Measurements from ENCODE around the gene GIMAP8.

GIMAP8 gene

DNA sequence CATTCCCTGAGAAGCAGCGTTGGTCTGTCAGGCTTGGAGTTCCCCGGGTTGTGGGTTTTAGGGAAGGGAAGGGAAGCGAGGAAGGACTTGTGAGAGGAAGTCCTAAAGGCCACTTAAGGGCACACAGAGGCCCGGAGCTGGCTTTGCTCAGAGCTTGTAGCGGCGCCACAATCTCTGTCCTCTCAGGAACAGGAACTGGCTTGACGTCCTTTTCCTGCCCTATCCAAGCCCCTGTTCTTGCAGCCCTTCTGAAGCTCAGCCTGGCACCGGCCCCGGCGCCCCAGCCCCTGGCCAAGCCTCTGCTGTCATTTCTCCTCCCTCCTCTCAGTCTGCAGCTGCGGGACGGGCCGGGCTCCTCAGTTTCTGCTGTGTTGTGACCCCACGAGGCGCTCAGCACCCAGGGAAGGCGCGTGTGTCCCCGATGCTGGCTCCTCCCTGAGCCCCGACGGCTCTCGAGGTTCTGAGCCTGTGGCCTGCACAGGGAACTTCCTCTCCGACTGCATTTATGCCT is at the start of gene GIMAP8:
TSS of gene GIMAP8 (plus strand) at position 140 of the 511 bp plus-strand sequence. CDS start 16,069 bp downstream, outside the sequence.
- peak; percentile 62 to 66 for DNase-seq

DNA sequence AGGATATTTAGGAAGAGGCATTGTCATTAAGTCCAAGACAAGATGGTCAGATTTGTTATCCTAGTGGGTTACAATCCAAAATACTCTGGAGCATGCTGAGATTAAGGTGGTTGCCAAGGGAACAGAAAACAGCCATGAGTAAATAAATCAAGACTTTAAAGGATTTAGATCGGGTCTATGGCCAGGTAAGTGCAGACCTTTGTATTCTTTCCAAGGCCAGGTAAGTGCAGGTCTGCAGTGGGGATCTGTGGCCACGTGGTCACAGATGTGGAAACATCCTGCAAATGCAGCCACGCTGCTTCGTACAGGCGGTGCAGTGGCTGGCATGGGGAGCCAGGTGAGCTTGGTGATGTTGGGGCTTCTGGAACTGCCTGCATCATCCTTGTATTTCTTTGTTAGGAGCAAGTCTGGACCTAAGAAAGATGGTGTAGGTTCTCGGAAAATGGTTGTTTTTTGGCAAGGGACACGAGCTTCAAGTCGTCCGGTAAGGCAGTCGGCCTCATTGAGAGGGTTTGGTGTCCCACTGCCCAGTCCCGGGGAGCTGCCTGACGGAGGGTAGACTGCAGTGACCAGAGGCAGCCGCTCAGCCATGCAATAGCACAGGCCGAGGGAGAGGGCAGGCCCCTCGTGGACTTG is 49.5 kb upstream of the GIMAP8 start:
- no peak for DNase-seq

DNA sequence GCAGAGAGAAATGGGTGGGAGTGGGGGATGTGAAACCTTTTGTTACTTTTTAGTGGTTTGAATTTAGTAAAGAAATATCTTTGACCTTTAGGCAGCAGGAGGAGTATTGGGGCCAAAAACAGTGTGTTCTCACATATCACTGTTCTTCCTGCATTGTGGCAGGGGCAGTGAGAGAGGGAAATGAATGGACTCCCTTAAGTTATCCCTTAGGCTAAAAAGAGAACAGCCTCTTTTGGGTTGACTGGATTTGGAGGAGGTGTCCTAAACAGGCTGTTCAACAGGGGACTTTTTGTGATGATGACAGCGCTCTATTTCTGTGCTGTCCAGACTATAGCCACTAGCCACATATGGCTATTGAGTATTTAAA is 49.0 kb upstream of the GIMAP8 start:
- DNase-seq: no peak

DNA sequence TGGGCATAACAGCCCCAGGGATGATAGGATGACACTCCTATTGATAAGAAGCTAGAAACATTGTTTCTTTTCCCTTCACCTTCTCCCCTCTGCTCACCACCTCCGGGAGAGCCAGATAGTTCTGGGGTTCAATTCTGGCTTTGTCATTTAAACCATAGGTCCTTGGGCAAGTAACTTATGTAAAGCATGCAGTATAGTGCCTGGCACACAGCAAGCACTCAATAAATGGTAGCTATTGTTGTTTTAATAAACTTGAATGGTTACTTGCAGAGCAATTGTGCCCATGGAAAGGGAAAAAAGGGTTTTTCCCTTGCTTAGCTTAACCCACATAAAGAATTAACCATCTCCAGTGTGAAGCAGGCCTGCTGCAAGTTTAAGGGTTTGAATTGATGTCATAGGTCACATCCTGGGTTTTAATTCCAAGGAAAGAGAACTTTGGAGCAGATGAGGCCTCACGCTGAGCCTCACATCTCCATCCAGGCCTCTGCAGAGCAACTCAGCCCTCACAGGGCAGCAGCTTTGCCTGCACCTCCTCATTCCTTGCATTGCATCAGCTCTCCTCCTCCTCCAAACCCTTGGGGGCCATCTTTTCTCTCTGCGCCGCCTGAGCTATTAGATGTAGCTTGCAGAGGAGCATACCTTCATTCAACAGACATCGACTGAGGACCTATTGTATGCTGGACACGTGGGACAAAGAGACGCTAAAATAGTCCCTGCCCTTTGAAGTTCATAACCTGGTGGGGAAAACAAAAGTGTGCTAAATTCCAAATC is 48.4 kb upstream of the GIMAP8 start:
- DNase-seq: no peak

DNA sequence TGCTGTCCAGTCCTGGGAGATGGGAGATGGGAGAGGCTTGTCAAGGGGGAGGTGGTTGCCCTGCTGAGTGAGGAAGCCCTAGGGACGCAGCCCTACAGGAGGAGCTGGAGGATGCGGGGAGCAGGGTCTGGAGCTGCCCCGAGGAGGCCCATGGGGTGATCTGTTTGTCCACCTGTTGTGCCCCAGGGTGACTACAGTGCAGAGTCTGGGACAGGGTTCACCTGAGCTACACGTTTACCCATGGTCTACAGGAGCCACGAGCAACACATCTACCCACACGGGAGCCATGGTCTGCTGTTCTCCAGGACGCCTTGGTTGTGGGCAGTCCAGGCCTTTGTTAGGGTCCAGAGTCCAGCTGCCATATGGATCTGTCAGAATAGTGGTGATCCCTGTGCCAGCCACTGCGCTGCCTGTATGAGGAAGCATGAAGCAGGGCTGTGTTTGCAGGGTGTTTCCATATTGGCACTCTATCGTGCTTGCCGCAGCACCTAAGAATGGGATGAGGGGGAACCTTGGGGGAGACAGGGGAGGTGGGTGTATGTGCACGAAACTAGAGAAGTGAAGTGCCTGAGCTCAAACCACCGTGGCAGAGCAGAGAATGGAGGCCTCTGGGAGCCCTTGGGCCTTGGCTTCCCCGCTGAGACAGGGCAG is 47.6 kb upstream of the GIMAP8 start:
- no peak for DNase-seq

DNA sequence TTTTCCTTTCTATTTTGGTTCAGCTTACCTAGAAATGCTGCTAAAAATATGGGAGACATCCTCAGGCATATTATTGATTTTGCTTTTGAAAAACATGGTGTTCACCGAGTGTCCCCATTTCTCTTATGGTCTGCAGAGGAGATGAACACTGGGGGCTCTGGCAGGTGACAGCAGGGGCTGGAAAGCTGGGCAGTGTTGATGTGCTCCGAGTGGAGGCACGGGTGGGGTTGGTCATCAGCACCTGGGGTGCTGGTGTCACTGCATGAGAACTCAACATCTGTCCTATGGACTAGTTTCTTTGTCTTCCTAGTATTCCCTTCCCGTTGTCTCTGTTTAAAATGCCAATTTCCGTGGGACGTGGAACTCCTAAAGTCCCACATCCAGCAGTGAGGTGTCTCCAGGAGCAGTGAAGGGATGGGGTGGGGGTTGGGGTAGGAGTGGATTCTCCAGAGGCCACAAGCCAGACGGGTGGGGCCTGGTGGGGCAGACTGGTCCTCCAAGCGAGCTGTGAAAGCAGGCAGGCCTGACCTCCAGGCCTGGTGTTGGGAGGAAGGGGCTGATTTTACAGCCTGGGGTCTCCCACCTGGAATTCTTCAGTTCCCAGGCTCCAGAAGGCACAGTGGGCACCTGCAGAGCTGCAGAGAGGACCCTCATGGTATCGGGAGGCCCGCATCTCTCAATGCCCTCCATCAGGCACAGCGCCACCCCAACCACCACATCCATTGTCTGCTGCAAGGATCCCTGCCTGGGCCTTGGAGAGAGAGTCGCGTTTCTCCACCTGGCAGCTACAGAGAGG is 46.9 kb upstream of the GIMAP8 start:
- DNase-seq: no peak

DNA sequence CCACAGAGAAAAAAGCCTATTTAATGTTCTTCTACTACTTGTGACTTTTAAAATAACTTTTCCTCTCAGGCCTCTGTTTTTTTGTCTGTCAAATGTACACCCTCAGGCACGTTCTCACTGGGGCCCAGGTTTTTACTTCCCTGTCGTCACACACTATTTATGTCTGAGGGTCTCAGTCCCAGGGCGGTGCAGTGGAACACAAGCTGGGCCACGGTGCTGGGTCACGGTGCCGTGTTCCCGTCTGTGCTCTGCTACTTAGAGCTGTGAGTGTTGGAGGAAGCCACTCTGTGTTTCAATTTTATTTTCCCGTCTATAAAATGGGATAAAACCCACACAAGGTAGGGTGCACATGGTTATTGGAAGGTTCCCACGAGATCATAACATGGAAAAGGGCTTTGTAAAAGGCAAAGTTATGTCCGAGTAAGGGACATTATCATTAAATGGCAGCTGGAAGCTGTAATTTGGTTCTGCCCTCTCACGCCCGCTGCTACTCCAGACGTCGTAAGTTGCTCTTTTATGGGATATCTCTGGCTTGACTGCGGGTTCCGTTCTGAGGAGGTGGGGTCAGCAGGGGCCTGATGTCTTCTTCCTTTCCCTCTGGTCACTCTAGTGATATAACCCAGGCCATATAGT is 46.1 kb upstream of the GIMAP8 start:
- no peak for DNase-seq

DNA sequence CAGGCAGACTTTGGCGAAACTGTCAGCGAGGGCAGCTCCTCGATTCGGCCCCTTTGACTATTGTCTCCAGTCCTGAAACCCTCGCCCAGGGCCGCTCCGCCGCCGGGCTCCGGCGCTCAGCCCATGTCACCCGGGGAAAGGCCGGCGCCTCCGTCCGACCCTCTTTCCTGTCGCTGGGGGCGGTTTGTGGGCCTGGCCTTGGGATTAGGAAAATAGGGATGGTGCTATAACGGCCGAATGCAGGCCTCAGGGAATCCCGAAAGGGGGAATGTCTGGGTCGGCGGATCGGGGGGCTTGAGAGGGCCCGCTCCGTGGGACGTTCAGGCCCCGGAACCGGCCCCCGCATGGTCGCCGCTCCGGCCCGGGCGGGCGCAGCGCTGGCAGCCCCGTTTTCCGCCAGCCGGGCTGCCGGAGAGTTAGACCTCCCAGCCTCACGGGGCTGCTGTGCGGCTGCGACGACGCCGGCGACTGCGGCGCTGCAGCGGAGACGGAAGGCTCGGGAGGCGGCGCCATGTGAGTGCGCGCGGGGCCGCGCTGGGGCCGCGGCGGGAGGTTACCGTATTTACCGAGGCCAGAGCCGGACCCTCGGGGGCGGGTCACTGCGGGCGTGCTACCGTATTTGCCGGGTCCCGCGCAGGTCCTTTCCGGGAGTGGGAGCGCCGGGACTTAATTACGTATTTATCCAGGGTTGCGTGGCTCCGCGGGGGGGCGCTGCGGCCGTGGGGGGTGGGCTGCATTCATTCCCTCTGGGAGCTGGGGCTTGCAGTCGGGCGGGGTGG is 45.4 kb upstream of the GIMAP8 start:
- peak; percentile 75 to 83 for DNase-seq

DNA sequence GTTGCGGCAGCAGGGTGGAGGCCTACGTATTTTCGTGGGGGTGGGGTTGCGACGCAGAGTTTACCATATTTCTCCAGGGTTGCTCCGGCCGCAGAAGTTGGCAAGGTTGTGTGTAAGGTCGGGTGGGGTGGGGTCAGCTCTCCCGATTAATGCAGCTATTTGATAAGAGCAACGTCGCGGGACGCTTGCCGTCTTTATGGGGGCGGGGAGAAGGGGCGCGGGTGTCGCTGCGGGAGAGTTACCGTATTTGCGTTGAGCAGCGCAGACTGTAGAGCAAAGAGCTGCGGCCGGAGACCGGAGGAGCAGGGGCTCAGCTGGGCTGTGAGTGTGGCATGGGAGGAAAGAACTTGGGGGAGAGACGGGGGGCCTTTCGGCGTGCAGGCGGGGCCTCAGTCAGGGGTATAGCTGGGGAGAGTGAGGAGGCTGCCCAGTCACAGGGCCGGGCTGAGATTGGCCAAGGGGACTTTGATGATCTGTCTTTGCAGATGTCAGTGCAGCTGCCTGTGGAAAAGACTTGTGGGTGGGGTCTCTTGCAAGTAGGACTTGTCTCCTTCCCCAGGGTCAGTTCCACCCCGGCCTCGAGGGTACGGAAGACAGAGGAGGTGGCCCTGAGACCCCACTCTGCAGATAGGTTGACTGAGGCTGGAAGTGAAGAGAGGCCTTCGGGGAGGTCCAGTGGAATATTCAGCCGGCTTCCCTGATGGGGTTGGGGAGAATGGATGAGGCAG is 44.7 kb upstream of the GIMAP8 start:
- peak in 1 of 2 experiments; percentile 49 for DNase-seq

DNA sequence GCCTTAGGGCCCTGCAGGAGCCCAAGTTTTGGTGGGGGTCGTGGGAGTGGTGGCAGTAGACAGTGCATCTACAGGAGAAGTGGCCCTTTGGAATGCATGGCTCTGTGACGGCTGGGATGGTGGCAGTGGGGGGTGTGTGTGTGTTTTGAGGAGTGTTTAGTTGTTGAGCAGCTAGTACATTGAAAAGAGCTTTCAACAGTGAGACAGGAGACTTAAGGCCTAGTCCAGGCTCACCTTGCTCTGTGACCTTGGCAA is 44.2 kb upstream of the GIMAP8 start:
- DNase-seq: peak in 1 of 2 experiments; percentile 11

DNA sequence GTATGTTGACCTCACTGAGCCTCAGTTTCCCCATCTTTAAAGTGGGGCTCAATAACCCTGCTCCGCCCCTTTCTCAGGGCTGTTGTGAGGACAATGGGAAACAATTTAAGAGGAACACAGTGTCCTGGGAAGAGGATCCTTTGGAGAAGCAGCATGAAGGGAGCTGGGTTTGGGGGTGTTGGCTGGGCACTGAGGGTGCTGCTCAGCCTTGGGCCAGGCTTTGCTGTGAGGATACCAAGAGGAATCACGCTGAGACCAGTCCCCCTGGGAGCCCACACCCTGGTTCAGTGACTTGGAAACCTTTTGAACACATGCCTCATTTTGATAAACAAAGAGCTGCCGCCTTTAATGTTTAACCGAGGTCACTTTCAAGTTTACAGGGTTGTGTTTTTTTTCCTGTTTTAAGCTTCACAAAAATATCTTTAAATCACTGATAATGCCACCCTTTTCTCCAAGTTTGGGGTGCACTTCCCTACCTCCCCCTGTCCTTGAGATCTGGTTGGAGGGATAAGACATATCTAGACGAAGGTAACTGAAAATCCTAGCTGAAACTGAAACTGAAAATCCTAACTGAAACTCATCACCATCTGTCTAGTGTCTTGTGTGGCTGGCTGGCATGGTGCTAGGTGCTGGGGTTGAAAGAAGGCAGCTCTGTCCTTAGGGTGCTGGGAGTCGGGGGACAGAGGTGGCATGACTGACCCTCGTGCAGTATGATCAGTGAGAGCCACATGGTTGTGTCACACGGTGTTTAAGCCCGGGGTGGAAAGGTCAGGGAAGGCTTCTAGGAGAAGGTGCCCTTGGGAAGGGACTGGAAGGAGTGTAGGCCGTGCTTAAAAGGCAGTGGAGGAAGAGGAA is 43.6 kb upstream of the GIMAP8 start:
- DNase-seq: peak; percentile 39 to 55

DNA sequence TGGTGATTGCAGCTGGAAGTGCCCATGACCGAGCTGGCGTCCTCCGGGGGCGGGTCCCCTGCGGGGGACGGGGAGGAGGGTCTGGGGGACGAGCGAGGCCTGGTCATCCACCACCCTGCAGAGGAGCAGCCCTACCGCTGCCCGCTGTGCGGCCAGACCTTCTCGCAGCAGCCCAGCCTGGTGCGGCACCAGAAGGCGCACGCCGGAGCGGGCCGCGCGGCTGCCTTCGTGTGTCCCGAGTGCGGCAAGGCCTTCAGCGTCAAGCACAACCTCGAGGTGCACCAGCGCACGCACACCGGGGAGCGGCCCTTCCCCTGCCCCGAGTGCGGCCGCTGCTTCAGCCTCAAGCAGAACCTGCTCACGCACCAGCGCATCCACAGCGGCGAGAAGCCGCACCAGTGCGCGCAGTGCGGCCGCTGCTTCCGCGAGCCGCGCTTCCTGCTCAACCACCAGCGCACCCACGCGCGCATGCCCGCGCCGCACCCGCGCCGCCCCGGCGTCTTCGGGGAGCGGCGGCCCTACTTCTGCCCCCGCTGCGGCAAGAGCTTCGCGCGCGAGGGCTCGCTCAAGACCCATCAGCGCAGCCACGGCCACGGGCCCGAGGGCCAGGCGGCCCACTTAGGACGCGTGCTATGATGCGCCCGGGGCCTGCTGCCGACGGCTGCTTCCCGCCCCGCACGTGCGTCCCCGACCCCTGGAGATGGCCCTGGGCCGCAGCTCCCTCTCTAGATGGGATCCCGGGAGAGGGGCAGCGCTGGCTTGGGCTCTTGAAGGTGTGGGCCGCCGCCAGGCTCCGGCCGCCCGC is 42.6 kb upstream of the GIMAP8 start:
- no peak for DNase-seq

DNA sequence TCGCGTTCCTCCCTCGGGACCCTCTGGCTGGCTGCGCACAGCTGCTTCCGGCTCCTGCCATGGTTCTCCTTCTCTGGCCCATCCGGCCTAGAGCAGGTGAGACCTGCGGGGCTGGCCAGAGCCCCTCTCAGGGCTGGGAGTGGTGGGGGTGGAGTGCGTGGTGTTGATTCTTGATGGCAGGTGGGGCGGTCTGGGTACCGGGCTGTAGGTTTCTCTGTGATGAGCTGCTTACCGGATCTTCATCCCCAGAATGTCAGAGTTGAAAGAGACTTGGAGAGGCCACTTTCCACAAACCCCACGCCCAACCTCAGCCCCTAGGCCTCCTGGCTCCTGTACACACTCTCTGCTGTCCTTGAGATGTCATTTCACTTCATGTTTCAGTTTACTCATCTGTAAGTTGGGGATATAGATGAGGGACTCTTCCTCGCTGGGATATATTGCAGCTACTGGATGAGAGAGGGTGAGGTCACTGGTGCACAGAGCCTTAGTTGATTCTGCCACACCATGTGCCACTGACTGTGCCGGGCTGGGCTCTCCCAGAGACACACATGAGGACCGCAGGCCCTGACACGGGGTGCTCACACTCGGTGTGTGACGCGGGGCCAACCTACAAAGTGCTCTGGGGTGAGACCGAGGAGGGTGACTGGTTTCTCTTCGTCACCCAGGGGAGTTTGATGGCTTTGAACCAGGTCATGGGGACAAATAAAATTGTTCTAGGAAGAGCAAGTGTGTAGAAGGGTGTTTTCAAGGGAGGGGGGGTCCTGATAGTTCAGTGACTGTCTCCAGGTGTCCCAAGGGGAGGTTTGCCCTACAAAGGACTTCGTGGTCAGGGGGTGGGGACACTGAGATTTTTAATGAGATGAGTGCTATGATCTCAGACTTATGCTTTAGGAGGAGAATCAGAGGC is 41.8 kb upstream of the GIMAP8 start:
- DNase-seq: no peak

DNA sequence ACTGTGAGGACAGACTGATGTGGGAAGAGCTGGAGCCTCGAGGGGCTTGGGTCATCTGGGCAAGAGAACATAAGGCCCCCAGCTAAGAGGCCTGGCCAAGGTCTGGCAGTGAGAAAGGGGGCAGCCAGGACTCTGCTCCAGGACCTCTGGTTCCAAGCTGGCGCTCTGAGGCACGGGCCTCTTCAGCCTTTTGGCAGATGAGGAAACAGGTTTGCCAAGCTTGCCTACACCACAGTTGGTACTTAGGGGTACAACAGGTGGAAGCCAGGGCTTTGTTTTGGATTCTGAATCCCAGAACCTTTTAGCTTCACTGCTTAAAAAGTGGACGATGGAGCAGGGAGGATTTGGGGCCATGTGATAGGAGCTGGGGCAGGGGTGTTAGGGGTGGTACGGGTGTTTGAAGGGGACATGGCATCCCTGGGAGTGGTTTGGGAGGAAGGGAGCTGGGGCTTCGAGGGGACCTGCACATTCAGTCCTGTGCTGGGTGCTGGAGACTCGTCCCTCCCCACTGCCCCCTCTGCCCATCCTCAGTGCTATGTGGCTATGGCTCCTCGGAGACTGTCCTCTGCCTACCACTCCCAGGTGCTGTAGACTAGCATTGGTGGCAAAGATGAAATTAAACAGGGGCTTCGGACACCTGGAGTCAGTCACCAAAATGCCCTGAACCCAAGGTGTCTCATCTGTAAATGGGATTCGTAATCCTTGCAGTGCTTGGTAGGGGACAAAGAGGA is 41.0 kb upstream of the GIMAP8 start:
- DNase-seq: no peak

DNA sequence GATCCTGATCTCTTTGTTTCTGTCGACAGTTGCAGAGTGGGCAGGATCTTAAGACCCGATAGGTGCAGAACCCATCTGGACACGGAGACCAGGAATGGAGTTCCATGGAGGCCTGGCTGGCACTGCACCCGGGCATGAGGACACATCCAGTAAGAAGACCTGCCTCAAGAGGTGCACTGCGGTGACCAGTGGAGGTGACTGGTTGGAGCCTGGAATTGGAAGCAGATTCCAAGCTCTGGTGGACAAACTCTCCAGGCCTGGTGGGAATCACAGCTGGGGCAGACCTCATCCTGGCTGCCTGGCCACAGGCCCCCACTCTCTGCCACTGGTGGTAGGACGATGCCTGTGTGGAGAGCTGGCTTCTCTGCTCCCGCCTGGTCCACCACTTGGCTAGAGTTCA is 40.3 kb upstream of the GIMAP8 start:
- no peak for DNase-seq

DNA sequence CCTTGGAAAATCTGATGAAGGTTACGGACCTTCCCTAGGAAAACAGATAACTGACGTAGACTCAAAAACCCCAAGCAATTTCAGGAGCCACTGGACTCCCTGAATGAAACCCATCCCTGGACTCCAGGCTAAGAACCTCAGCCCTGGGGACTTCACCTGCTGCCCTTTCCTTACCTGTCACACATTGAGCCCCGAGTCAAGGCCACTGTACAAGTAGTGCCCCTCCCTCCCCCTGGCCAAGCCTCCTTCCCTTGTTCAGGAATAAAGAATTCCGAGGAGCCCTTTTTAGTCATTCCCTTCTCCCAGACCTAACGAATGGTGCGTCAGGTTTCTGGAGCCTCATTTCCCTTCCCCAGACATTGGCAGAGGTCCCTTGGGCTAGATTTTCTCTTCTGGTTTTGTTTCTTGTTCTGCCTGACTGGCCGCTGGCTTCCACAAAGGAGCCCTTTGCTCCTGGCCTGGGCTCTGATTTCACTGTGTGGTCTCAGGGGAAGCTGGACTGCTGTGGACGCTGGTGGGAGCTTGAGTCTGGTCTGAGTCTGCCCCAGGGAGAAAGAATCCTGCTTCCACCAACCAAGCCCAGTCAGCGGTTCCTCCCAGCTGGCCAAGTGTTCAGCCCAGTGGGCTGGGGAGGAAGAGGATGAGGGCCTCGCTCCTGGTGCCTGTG is 39.6 kb upstream of the GIMAP8 start:
- DNase-seq: no peak

DNA sequence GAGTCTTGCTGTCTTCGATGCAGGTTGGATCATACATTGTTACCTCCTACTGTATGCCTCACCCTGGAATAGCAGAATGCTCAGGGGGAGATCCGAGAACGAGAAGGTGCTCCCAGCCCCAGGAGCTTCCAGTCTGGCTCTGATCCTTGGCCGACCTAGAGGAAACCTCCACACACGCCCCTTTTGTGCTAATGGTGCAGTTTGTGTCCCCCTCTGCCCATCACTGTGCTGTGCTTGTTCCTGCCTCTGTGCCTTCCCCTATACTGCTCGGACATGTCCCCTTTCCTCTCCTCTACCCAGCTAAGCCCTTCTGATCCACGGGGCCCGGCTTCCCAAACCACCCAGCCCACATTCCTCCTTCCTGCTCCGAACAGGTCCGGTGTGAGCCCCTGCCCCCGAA is 38.8 kb upstream of the GIMAP8 start:
- no peak for DNase-seq
